Fibroblast of lung (primary cell): ENCODE measurements around the gene HOXC11. TPM values are rescaled to one million over a fixed set of nuclear protein-coding genes. Genes with fewer than 3 reads are reported as not detected.

Source experiments
- DNase-seq, 2 donors: peaks; one replicate each; pipeline versions ENCODE4 v3.0.0 to v3.0.0-alpha.2; 2010; ENCODE audit warnings: low read depth in 2 of 2
- H2AFZ ChIP-seq: 2 replicates; pipeline ENCODE4 v1.5.1; 2012; ENCODE audit warnings: low read length, control low read depth, inconsistent platforms
- H3K27ac ChIP-seq: 2 replicates; pipeline ENCODE4 v1.5.1; 2011; ENCODE audit warnings: low read length, control low read depth; ENCODE audit not compliant: insufficient read depth
- H3K27me3 ChIP-seq: 2 replicates; pipeline ENCODE4 v1.5.1; 2011; ENCODE audit warnings: mild to moderate bottlenecking, low read length; ENCODE audit not compliant: control insufficient read depth, insufficient read depth
- H3K36me3 ChIP-seq: 2 replicates; pipeline ENCODE4 v1.5.1; 2011; ENCODE audit warnings: low read length; ENCODE audit not compliant: control insufficient read depth, insufficient read depth
- H3K4me1 ChIP-seq: 2 replicates; pipeline ENCODE4 v1.5.1; 2011; ENCODE audit warnings: low read length; ENCODE audit not compliant: control insufficient read depth, insufficient read depth; ENCODE audit errors: extremely low read depth
- H3K4me2 ChIP-seq: 2 replicates; pipeline ENCODE4 v1.5.1; 2011; ENCODE audit warnings: low read length, control low read depth; ENCODE audit not compliant: insufficient read depth; ENCODE audit errors: extremely low read depth
- H3K4me3 ChIP-seq, 4 experiments: fragments of 200-600 bp in 1 of 4; sonication (generic) in 1 of 4; replicated peaks in 1 of 4; 2 replicates each; pipeline ENCODE4 v1.5.1; 2011 to 2016; ENCODE audit warnings: low read length in 4 of 4, low read depth in 3 of 4, mild to moderate bottlenecking in 3 of 4, control low read depth in 2 of 4, inconsistent platforms in 1 of 4, mixed read lengths in 1 of 4; ENCODE audit not compliant: insufficient read depth in 1 of 4; ENCODE audit errors: control extremely low read depth in 1 of 4
- H3K79me2 ChIP-seq: 2 replicates; pipeline ENCODE4 v1.5.1; 2012; ENCODE audit warnings: mild to moderate bottlenecking, low read length, inconsistent platforms; ENCODE audit not compliant: control insufficient read depth, insufficient read depth
- H3K9ac ChIP-seq: 2 replicates; pipeline ENCODE4 v1.5.1; 2011; ENCODE audit warnings: mild to moderate bottlenecking, low read length, control low read depth; ENCODE audit not compliant: insufficient read depth
- H3K9me3 ChIP-seq: 2 replicates; pipeline ENCODE4 v1.5.1; 2012; ENCODE audit warnings: low read depth, low read length; ENCODE audit not compliant: control insufficient read depth, insufficient read depth
- H4K20me1 ChIP-seq: 2 replicates; pipeline ENCODE4 v1.5.1; 2011; ENCODE audit warnings: low read length; ENCODE audit not compliant: control insufficient read depth, insufficient read depth; ENCODE audit errors: extremely low read depth
- CTCF ChIP-seq, 2 donors: IDR thresholded peaks in 1 of 2; conservative IDR thresholded peaks in 1 of 2; 1 replicate in 1 of 2; 2 replicates in 1 of 2; pipeline ENCODE4 v1.5.1; 2011 to 2012; ENCODE audit warnings: low read length in 2 of 2, control low read depth in 1 of 2, inconsistent platforms in 1 of 2, low read depth in 1 of 2, mild to moderate bottlenecking in 1 of 2
- EZH2 ChIP-seq: IDR thresholded peaks from 2 replicates; pipeline ENCODE4 v1.5.1; 2012; ENCODE audit warnings: low read length, control low read depth, mild to moderate bottlenecking; ENCODE audit errors: missing control alignments
- polyA minus RNA-seq: library from RNA; depleted of rRNA, polyadenylated mRNA; stranded (reverse); fragments of >200 nt; gene quantifications from 2 replicates; pipeline ENCODE4 v1.2.3, GENCODE V29; 2011; ENCODE audit warnings: low replicate concordance
- polyA plus RNA-seq, 2 donors: library from polyadenylated mRNA; depleted of rRNA in 1 of 2; stranded (reverse) in 1 of 2; unstranded in 1 of 2; fragments of >200 nt; gene quantifications; 2 replicates each; pipeline ENCODE4 v1.2.1, GENCODE V29; 2011 to 2012; ENCODE audit warnings: missing spikeins in 1 of 2
- total RNA-seq: library from RNA; depleted of rRNA; stranded (reverse); fragments of >200 nt; gene quantifications from 2 replicates; pipeline ENCODE4 v1.2.1, GENCODE V29; 2014

Gene HOXC11
- not detected in 2 replicates for total RNA-seq
- not detected in 2 replicates for polyA plus RNA-seq
- not detected in 2 replicates for polyA plus RNA-seq (2012)
- polyA minus RNA-seq, result not detected in 2 replicates

- Histone ChIP-seq H4K20me1 (no peaks in the 10 kb centered on the region), H3K9me3 (no peaks in the 10 kb centered on the region), H2AFZ (no peak within 1 kb of the TSS), H3K4me3 (no peak within 1 kb of the TSS), H3K27me3 (peaks cover 89% of the 10 kb centered on the region), H3K4me2 (no peak within 1 kb of the TSS), H3K9ac (no peak within 1 kb of the TSS), H3K4me1 (no peaks in the 10 kb centered on the region), H3K27ac (no peak within 1 kb of the TSS), H3K36me3 (no peaks in the 10 kb centered on the region), H3K79me2 (no peaks in the 10 kb centered on the region)
- TF ChIP-seq CTCF (conservative IDR thresholded peaks at IDR 0.05 in 1 of 2, IDR thresholded peaks at IDR 0.05 in 1 of 2; ENCODE audit: low read depth in 1 of 2, low read length in 2 of 2) (no peak), EZH2 (no peak)
- no peak for DNase-seq
Measured at GRCh38 chr12:53972722-53973235, at the start of gene HOXC11. Gene HOXC11 (plus strand): TSS chr12:53973126. CDS start chr12:53973242, 116 bp downstream.

GRCh38 chr12:53924521-53925405 lies 48.2 kb upstream of the HOXC11 start:
- Histone ChIP-seq H3K9me3 (no peaks in the 10 kb centered on the region), H3K4me3 (no peak overlapping the region), H4K20me1 (no peaks in the 10 kb centered on the region), H3K4me1 (no peaks in the 10 kb centered on the region), H3K79me2 (no peaks in the 10 kb centered on the region), H3K27ac (no peak overlapping the region), H3K9ac (no peak overlapping the region), H3K27me3 (peaks cover 47% of the 10 kb centered on the region), H3K36me3 (no peaks in the 10 kb centered on the region), H2AFZ (no peak overlapping the region), H3K4me2 (no peak overlapping the region)
- no peak for DNase-seq
- TF ChIP-seq CTCF (conservative IDR thresholded peaks at IDR 0.05 in 1 of 2, IDR thresholded peaks at IDR 0.05 in 1 of 2; ENCODE audit: low read depth in 1 of 2, low read length in 2 of 2), result no peak
- no peak for TF ChIP-seq EZH2

GRCh38 chr12:53927220-53928029 lies 45.5 kb upstream of the HOXC11 start:
- TF ChIP-seq EZH2 (peak; percentile 94), CTCF (conservative IDR thresholded peaks at IDR 0.05 in 1 of 2, IDR thresholded peaks at IDR 0.05 in 1 of 2; ENCODE audit: low read depth in 1 of 2, low read length in 2 of 2) (no peak)
- H3K4me3 ChIP-seq, result no peak overlapping the region
- no peak overlapping the region for H3K27ac ChIP-seq

More at GRCh38 chr12:53927220-53928029, 45.5 kb upstream of the HOXC11 start:
- Histone ChIP-seq H3K9ac (no peak overlapping the region), H3K4me1 (no peaks in the 10 kb centered on the region), H3K36me3 (no peaks in the 10 kb centered on the region), H2AFZ (no peak overlapping the region), H3K79me2 (no peaks in the 10 kb centered on the region), H3K27me3 (peaks cover 65% of the 10 kb centered on the region), H3K9me3 (no peaks in the 10 kb centered on the region), H4K20me1 (no peaks in the 10 kb centered on the region), H3K4me2 (no peak overlapping the region)
- no peak for DNase-seq
